Measurements from ENCODE around the gene BTF3.

BTF3 gene

GRCh38 chr5:73491155-73491554 is 7.1 kb upstream of the BTF3 start:
- TF ChIP-seq POLR2AphosphoS5 (IDR thresholded peaks at IDR 0.05; ENCODE audit: low read depth, low read length), result no peak
- TF ChIP-seq FOXP2 (optimal IDR thresholded peaks at IDR 0.05; ENCODE audit: borderline replicate concordance, extremely low read depth, extremely low read length, insufficient read depth), result no peak
- TF ChIP-seq REST (IDR thresholded peaks at IDR 0.05; ENCODE audit: insufficient read depth in 1 of 2, low read depth in 2 of 2, low read length in 2 of 2), result no peak
- no peak for TF ChIP-seq SIN3A (IDR thresholded peaks at IDR 0.05; ENCODE audit: borderline replicate concordance, insufficient read depth, low read length)
- no peak for TF ChIP-seq TAF1 (IDR thresholded peaks at IDR 0.05; ENCODE audit: borderline replicate concordance, insufficient read depth, low read length)

GRCh38 chr5:73493421-73493820 is 4.8 kb upstream of the BTF3 start:
- TF ChIP-seq TAF1 (IDR thresholded peaks at IDR 0.05; ENCODE audit: borderline replicate concordance, insufficient read depth, low read length) (no peak), SIN3A (IDR thresholded peaks at IDR 0.05; ENCODE audit: borderline replicate concordance, insufficient read depth, low read length) (no peak), FOXP2 (optimal IDR thresholded peaks at IDR 0.05; ENCODE audit: borderline replicate concordance, extremely low read depth, extremely low read length, insufficient read depth) (no peak), POLR2AphosphoS5 (IDR thresholded peaks at IDR 0.05; ENCODE audit: low read depth, low read length) (no peak), REST (IDR thresholded peaks at IDR 0.05; ENCODE audit: insufficient read depth in 1 of 2, low read depth in 2 of 2, low read length in 2 of 2) (no peak)

GRCh38 chr5:73494721-73495120 is 3.5 kb upstream of the BTF3 start:
- TF ChIP-seq FOXP2 (optimal IDR thresholded peaks at IDR 0.05; ENCODE audit: borderline replicate concordance, extremely low read depth, extremely low read length, insufficient read depth) (no peak), TAF1 (IDR thresholded peaks at IDR 0.05; ENCODE audit: borderline replicate concordance, insufficient read depth, low read length) (no peak), REST (IDR thresholded peaks at IDR 0.05; ENCODE audit: insufficient read depth in 1 of 2, low read depth in 2 of 2, low read length in 2 of 2) (no peak), POLR2AphosphoS5 (IDR thresholded peaks at IDR 0.05; ENCODE audit: low read depth, low read length) (no peak)

- no peak for TF ChIP-seq REST (IDR thresholded peaks at IDR 0.05; ENCODE audit: insufficient read depth in 1 of 2, low read depth in 2 of 2, low read length in 2 of 2)
- no peak for TF ChIP-seq FOXP2 (optimal IDR thresholded peaks at IDR 0.05; ENCODE audit: borderline replicate concordance, extremely low read depth, extremely low read length, insufficient read depth)
- no peak for TF ChIP-seq SIN3A (IDR thresholded peaks at IDR 0.05; ENCODE audit: borderline replicate concordance, insufficient read depth, low read length)
- TF ChIP-seq TAF1 (IDR thresholded peaks at IDR 0.05; ENCODE audit: borderline replicate concordance, insufficient read depth, low read length), result no peak
- TF ChIP-seq POLR2AphosphoS5 (IDR thresholded peaks at IDR 0.05; ENCODE audit: low read depth, low read length), result no peak
These were observed 2.4 kb upstream of the BTF3 start for GRCh38 chr5:73495772-73496335.

- no peak for TF ChIP-seq FOXP2 (optimal IDR thresholded peaks at IDR 0.05; ENCODE audit: borderline replicate concordance, extremely low read depth, extremely low read length, insufficient read depth)
- no peak for TF ChIP-seq SIN3A (IDR thresholded peaks at IDR 0.05; ENCODE audit: borderline replicate concordance, insufficient read depth, low read length)
- no peak for TF ChIP-seq TAF1 (IDR thresholded peaks at IDR 0.05; ENCODE audit: borderline replicate concordance, insufficient read depth, low read length)
- no peak for TF ChIP-seq POLR2AphosphoS5 (IDR thresholded peaks at IDR 0.05; ENCODE audit: low read depth, low read length)
- no peak for TF ChIP-seq REST (IDR thresholded peaks at IDR 0.05; ENCODE audit: insufficient read depth in 1 of 2, low read depth in 2 of 2, low read length in 2 of 2)
These were observed 1.2 kb upstream of the BTF3 start for GRCh38 chr5:73496984-73497457.
